GM12878 (cell line): ENCODE measurements around the gene ATXN1. TPM values are rescaled to one million over a fixed set of nuclear protein-coding genes. Genes with fewer than 3 reads are reported as not detected.

Experiments used
- CEBPB ChIP-seq, 2 experiments: fragments of 150-350 bp in 1 of 2; IDR thresholded peaks; 2 replicates each; pipeline ENCODE4 v1.6.1; 2012 to 2014; ENCODE audit warnings: low read depth in 2 of 2, low read length in 2 of 2, borderline replicate concordance in 1 of 2, inconsistent platforms in 1 of 2
- CHD1 ChIP-seq: IDR thresholded peaks from 2 replicates; pipeline ENCODE4 v1.6.1; 2012; ENCODE audit warnings: low read depth, low read length, improper control_type of control experiment
- DPF2 ChIP-seq: fragments of 450-650 bp; IDR thresholded peaks from 2 replicates; pipeline ENCODE4 v1.6.1; 2017; ENCODE audit warnings: mild to moderate bottlenecking
- EZH2 ChIP-seq: IDR thresholded peaks from 2 replicates; pipeline ENCODE4 v1.6.1; 2012; ENCODE audit warnings: low read depth, mild to moderate bottlenecking, control low read depth, inconsistent platforms, low read length, borderline replicate concordance; ENCODE audit not compliant: control insufficient read depth
- FOXM1 ChIP-seq: IDR thresholded peaks from 2 replicates; pipeline ENCODE4 v1.6.1; 2012; ENCODE audit warnings: low read depth, mild to moderate bottlenecking, inconsistent platforms, low read length, moderate library complexity
- HSF1 ChIP-seq: fragments of 150-350 bp; IDR thresholded peaks from 2 replicates; pipeline ENCODE4 v1.6.1; 2014; ENCODE audit warnings: mild to moderate bottlenecking, low read depth, low read length
- JUNB ChIP-seq: IDR thresholded peaks from 2 replicates; pipeline ENCODE4 v1.6.1; 2016; ENCODE audit warnings: antibody characterized with exemption, mild to moderate bottlenecking
- MLLT1 ChIP-seq: fragments of 450-650 bp; IDR thresholded peaks from 2 replicates; pipeline ENCODE4 v1.6.1; 2016; ENCODE audit warnings: mild to moderate bottlenecking
- NFYA ChIP-seq: IDR thresholded peaks from 2 replicates; pipeline ENCODE4 v1.6.1; 2011; ENCODE audit warnings: low read depth, mild to moderate bottlenecking, low read length, improper control_type of control experiment, borderline replicate concordance
- NR2F1 ChIP-seq: fragments of 450-650 bp; conservative IDR thresholded peaks from 2 replicates; pipeline ENCODE4 v1.6.1; 2017; ENCODE audit warnings: mild to moderate bottlenecking
- POU2F2 ChIP-seq: IDR thresholded peaks from 3 replicates; pipeline ENCODE4 v1.6.1; 2011; ENCODE audit warnings: low read depth, mild to moderate bottlenecking, low read length, borderline replicate concordance
- SREBF1 ChIP-seq: IDR thresholded peaks from 2 replicates; pipeline ENCODE4 v1.6.1; 2012; ENCODE audit warnings: mild to moderate bottlenecking, low read length
- ZNF217 ChIP-seq: fragments of 450-650 bp; IDR thresholded peaks from 2 replicates; pipeline ENCODE4 v1.6.1; 2017; ENCODE audit warnings: antibody characterized with exemption, mild to moderate bottlenecking
- polyA plus RNA-seq, 11 experiments: library from polyadenylated mRNA; depleted of rRNA in 4 of 11; unstranded in 6 of 11; stranded (reverse) in 5 of 11; fragments of >200 nt; fragmentation: Nextera tagmentation in 4 of 11; fragmentation: Illumina TruSeq in 1 of 11; extraction: Ambion mirVana in 4 of 11; extraction: Trizol in 1 of 11; gene quantifications; 1 replicate in 1 of 11; 2 replicates in 10 of 11; pipeline versions ENCODE4 v1.2.1 to v1.2.3, GENCODE V29; 2011 to 2016; ENCODE audit warnings: inconsistent platforms in 2 of 11, missing spikeins in 2 of 11, low read depth in 1 of 11
- total RNA-seq, 4 experiments: library from RNA; depleted of rRNA in 3 of 4; stranded (reverse); fragments of >200 nt in 3 of 4; fragmentation: Illumina TruSeq in 1 of 4; extraction: Trizol in 1 of 4; gene quantifications; 2 replicates each; pipeline versions ENCODE4 v1.2.1 to v1.2.3, GENCODE V29; 2013 to 2021

Gene ATXN1
- total and polyA plus RNA-seq, 10 of the 15 experiments (the other 5 are each of a cell fraction or from before 2014, with no cell fraction given), result 12.2 to 51.2 (median 20.5) TPM

- TF ChIP-seq NFYA (no peak), ZNF217 (no peak), JUNB (no peak), POU2F2 (no peak), MLLT1 (no peak), NR2F1 (no peak), CEBPB (IDR thresholded peaks at IDR 0.05; ENCODE audit: borderline replicate concordance in 1 of 2, low read depth in 2 of 2, low read length in 2 of 2) (no peak), CHD1 (no peak), EZH2 (no peak), FOXM1 (no peak), DPF2 (no peak), SREBF1 (no peak), HSF1 (no peak)
Measured at GRCh38 chr6:16679050-16679449, 82.2 kb downstream of the ATXN1 start (continued).
